GM21381 (cell line): ENCODE results near the gene HK3.

Experiments
- ATAC-seq: cut with Tn5 transposase; IDR thresholded peaks from one replicate; pipeline ENCODE4 v1.9.1; 2021; ENCODE audit warnings: mild to moderate bottlenecking, moderate library complexity; ENCODE audit not compliant: unreplicated experiment

Gene HK3

GRCh38 chr5:176899296-176899891 is at the start of gene HK3:
Gene HK3, minus strand, starts transcription at chr5:176899346. Its CDS starts 3,187 bp downstream, at chr5:176896159.
- ATAC-seq: no peak

GRCh38 chr5:176948458-176948857 is 49.3 kb upstream of the HK3 start:
- no peak for ATAC-seq

- no peak for ATAC-seq
These were observed 48.7 kb upstream of the HK3 start for GRCh38 chr5:176947847-176948246.

- no peak for ATAC-seq
These were observed 45.1 kb upstream of the HK3 start for GRCh38 chr5:176944268-176944667.

- no peak for ATAC-seq
These were observed 44.7 kb upstream of the HK3 start for GRCh38 chr5:176943816-176944215.

- ATAC-seq: no peak
These were observed 42.8 kb upstream of the HK3 start for GRCh38 chr5:176941951-176942350.

GRCh38 chr5:176938472-176938871 is 39.3 kb upstream of the HK3 start:
- ATAC-seq: no peak

GRCh38 chr5:176935017-176935416 is 35.9 kb upstream of the HK3 start:
- ATAC-seq: no peak

- ATAC-seq: no peak
These were observed 35.3 kb upstream of the HK3 start for GRCh38 chr5:176934309-176934930.

- no peak for ATAC-seq
These were observed 30.5 kb upstream of the HK3 start for GRCh38 chr5:176929654-176930053.

GRCh38 chr5:176927562-176927961 is 28.4 kb upstream of the HK3 start:
- ATAC-seq: no peak

GRCh38 chr5:176922817-176923216 is 23.7 kb upstream of the HK3 start:
- ATAC-seq: no peak

- ATAC-seq: no peak
These were observed 22.6 kb upstream of the HK3 start for GRCh38 chr5:176921714-176922113.

GRCh38 chr5:176918613-176919012 is 19.5 kb upstream of the HK3 start:
- no peak for ATAC-seq

GRCh38 chr5:176916337-176916736 is 17.2 kb upstream of the HK3 start:
- ATAC-seq: no peak

GRCh38 chr5:176915906-176916305 is 16.8 kb upstream of the HK3 start:
- ATAC-seq: no peak

- no peak for ATAC-seq
These were observed 13.0 kb upstream of the HK3 start for GRCh38 chr5:176912115-176912514.

- ATAC-seq: no peak
These were observed 9.7 kb upstream of the HK3 start for GRCh38 chr5:176908675-176909368.

- ATAC-seq: no peak
These were observed 7.7 kb upstream of the HK3 start for GRCh38 chr5:176906796-176907195.

GRCh38 chr5:176906126-176906525 is 7.0 kb upstream of the HK3 start:
- no peak for ATAC-seq

GRCh38 chr5:176904276-176904675 is 5.1 kb upstream of the HK3 start:
- ATAC-seq: no peak

GRCh38 chr5:176902911-176903664 is 3.9 kb upstream of the HK3 start:
- no peak for ATAC-seq
